Measurements from ENCODE around the gene ACAN.

DNA sequence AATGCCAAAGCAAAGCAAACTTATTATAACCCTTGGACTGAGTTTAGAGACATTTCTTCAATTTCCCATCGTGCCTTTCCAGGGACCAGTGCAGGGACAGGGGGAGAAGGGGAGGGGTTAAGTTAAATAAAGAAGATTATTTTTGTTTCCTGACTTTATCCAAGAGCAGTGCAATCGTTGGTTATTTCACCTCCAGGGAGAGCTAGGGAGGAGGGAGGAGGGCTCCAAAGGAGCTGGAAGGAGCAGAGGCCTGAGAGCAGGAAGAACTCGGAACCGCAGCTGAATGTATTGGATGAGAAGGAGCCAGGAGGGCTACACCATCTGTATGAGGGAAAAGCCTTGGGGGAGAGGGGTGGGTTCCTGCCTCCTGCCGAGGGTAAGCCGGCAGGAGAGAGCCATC lies 71.4 kb downstream of the ACAN start:
- TF ChIP-seq POLR2AphosphoS5 (IDR thresholded peaks at IDR 0.05; ENCODE audit: insufficient read depth, low read depth, low read length) (no peak), POLR2A (IDR thresholded peaks at IDR 0.05; ENCODE audit: low read depth, low read length) (no peak), EZH2 (IDR thresholded peaks at IDR 0.05; ENCODE audit: borderline replicate concordance, low read depth, low read length, severe bottlenecking) (no peak), MYC (IDR thresholded peaks at IDR 0.05; ENCODE audit: low read depth, low read length) (no peak), GATA2 (IDR thresholded peaks at IDR 0.05; ENCODE audit: insufficient read depth, insufficient read length, low read depth, low read length) (no peak), FOS (IDR thresholded peaks at IDR 0.05; ENCODE audit: borderline replicate concordance, insufficient read depth, low read length) (no peak)
- TF ChIP-seq, protein P1, sequence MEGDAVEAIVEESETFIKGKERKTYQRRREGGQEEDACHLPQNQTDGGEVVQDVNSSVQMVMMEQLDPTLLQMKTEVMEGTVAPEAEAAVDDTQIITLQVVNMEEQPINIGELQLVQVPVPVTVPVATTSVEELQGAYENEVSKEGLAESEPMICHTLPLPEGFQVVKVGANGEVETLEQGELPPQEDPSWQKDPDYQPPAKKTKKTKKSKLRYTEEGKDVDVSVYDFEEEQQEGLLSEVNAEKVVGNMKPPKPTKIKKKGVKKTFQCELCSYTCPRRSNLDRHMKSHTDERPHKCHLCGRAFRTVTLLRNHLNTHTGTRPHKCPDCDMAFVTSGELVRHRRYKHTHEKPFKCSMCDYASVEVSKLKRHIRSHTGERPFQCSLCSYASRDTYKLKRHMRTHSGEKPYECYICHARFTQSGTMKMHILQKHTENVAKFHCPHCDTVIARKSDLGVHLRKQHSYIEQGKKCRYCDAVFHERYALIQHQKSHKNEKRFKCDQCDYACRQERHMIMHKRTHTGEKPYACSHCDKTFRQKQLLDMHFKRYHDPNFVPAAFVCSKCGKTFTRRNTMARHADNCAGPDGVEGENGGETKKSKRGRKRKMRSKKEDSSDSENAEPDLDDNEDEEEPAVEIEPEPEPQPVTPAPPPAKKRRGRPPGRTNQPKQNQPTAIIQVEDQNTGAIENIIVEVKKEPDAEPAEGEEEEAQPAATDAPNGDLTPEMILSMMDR (IDR thresholded peaks at IDR 0.05; ENCODE audit: extremely low read depth in 1 of 2, insufficient read depth in 1 of 2, low read depth in 1 of 2, low read length in 2 of 2) = no peak
- TF ChIP-seq, protein P2, sequence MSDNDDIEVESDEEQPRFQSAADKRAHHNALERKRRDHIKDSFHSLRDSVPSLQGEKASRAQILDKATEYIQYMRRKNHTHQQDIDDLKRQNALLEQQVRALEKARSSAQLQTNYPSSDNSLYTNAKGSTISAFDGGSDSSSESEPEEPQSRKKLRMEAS (IDR thresholded peaks at IDR 0.05; ENCODE audit: insufficient read depth, insufficient read length) = no peak
